T-helper 1 cell treated with Interleukin-12 subunit alpha and Interleukin-12 subunit beta and Interleukin-4 antibody, amounts not matched to agents 30 ng/mL and 1 ng/mL, for 36 hours (primary cell): Measurements from ENCODE around the gene DFFA. TPM values are rescaled to one million over a fixed set of nuclear protein-coding genes. Genes with fewer than 3 reads are reported as not detected.
"Not testable (repeated sequence)": the region's sequence is repeated elsewhere in the genome, so short reads cannot be mapped to it uniquely, and the experiment has no call there.

Source experiments
- intact Hi-C: fragments of 100-400 bp; cut with micrococcal nuclease; formaldehyde crosslinking; loops from one replicate; pipeline ENCODE4 v1.15.1; 2024
- total RNA-seq: library from RNA; stranded (reverse); gene quantifications from 2 replicates; pipeline ENCODE4 v1.2.3, GENCODE V29; 2022

Gene DFFA
- total RNA-seq, 1 donor from 2014 or later, result 38.4 TPM

DNA sequence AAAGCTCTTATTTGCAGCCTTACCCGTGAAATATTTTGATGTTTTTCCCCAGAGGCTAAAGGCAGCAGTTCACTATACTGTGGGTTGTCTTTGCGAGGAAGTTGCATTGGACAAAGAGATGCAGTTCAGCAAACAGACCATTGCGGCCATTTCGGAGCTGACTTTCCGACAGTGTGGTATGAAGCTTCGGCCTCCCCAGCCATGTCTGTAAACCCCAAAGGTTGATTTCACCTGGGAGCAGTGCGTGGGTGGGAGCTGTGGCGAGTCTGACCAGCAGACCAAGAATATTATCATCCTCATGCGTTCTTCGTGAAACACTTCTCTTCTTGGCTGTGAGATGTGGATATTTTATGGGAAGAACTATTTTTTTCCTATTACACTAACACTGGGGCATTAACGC lies 38.5 kb downstream of the DFFA start:
- intact Hi-C loops, result loop anchor here (5.0 kb wide), 1 partner anchor 79 kb away; no protein-coding TSS in a partner anchor

DNA sequence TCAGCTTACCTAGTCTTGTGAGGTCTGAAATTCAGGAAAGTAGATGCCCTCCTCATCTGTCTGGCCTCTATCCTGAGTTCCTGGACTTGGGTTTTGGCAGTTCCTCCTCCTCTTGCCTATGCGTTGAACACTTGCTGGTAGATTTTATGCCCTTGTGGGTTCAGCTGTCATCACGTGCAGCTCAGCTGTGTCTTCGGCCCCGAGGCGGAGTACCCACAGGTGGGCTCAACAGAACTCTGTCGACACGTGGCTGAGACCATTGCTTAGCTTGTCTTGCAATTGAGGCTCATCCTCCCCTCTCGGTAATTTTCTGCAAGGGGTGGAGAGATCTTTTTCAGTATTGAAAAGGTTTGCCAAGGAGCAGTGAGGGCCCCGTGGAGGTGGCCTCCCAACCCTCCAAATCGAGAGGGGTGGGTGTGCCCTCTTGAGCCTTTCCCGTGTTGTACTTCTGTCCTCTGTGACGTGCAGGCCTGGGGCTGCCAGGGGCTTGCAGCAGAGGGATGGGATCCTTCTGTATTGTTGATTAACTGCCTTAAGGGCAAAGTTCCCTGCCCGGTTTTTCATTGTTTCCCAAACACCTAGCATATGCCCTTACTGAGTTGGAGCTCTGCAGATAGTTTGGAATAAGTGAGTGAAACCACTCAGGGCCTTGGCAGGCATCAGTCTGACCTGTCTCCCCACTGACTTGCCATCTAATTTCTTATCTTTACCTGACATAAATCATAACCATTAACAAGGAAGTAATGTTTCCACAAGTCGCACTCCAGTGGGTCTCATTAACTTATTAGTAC lies 39.2 kb downstream of the DFFA start:
- intact Hi-C loops, result loop anchor here (5.0 kb wide), 1 partner anchor 79 kb away; no protein-coding TSS in a partner anchor

DNA sequence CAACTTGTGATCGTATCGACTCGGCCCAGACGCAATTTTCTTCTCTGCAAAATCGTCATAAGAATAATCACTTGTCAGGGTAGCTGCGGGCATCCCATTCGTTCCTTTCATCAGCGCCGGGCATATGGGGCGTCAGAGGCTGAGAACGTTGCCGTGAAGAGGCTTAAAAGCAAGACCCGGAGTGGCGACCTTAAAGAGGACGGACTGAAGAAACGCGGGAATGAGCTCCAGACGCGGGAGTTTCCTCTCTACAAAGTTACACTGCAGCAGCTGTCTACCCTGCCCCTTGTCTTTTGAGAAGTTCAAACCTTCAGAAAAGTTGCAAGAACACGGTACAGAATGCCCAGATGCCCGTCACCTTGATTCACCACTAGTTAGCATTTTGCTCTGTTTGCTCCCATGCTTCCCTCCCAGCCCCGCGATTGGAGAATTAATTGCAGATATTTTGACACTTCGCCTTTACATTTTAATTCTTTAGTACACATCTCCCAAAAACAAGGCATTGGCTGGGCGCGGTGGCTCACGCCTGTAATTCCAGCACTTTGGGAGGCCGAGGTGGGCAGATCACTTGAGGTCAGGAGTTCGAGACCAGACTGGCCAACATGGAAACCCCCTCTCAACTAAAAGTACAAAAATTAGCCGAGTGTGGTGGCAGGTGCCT lies 41.1 kb downstream of the DFFA start:
- intact Hi-C loops, result loop anchor here (2.0 to 5.0 kb wide), 3 partner anchors 26 to 804 kb away; no protein-coding TSS in a partner anchor

DNA sequence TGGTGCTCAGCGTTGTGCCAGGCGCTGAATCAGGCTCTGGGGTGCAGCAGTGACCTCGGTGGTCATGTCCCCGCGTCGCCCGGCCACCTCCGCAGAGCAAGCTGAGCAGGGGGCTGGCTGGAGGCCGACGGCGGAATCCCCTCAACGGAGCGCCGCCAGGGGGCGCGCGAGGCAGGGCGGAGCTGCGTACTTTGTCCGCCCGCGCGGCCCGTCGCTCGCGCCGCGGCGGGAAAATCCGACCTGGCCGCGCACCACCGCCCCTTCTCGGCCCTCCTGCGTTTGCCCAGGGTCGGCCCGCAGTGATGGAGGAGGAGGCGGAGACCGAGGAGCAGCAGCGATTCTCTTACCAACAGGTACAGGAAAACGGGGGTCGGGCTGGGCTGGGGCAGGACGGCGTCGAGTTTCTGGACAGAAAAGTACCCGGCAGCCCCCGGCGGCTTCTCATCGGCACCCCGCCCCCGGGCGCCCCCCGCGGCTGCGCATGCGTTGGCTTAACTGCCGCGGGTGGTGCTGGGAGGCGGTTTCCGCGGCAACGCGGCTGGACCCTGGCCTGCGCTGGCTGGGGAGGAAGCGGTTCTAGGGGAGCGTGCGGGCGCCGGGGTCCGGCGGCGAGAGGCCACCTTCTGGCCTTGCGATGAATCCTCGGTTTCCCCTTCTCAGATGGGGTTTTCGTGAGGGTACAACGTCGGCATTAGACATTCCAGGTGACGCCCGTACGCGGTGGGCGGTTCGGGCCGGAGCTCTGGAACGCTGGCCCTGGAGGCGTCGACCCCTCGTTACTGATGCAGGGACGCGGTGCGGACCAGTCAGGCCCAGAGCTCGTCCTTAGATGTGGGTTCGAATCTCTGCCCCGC lies 41.9 kb downstream of the DFFA start, which contains the start of gene CENPS:
TSS of gene CENPS (plus strand) at position 218 of the 854 bp plus-strand sequence. CDS start at position 303, 85 bp downstream.
- intact Hi-C loops, result loop anchor here (1.0 to 5.0 kb wide), 7 partner anchors 26 to 804 kb away; partner anchors contain the start of genes CTNNBIP1 and DFFA

DNA sequence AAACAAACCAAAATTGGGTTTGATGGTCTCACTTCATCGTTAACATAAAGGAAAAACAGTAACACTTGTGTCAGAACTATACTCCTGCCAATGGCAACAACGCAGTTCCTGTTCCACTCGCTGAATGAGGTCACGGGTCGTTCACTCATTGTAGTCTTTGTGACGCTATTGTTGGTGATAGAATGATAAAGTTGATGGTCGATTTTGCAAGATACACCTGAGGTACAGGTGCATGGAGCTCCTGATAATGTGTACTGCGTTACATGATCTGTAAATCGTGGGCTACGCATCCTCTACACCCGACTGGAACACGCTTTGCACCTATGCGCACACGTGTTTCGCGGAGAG lies 42.5 kb downstream of the DFFA start:
- intact Hi-C loops, result loop anchor here (1.0 to 5.0 kb wide), 8 partner anchors 27 to 803 kb away; partner anchors contain the start of genes CTNNBIP1, DFFA, LZIC and NMNAT1

DNA sequence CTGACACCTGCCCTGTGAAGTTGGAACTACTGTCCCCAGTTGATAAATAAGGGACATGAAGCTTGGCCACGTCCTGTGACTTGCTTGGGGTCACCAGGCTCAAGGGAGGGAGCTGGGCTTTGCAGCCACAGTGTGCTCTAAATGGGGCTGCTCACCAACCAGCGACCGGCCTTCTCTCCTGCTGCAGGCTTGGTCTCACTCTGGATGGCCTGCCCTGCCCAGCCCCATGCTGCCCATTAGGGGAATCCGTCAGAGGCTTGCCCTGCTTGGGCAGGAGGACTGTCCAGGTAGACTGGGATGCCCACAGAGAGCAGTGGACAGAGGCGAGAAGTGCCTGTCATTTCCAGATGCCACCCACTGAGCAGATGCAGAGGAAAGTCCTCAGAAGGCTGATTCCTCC lies 43.3 kb downstream of the DFFA start:
- intact Hi-C loops, result loop anchor here (1.0 to 2.0 kb wide), 8 partner anchors 31 to 645 kb away; partner anchors contain the start of genes KIF1B, LZIC and NMNAT1

DNA sequence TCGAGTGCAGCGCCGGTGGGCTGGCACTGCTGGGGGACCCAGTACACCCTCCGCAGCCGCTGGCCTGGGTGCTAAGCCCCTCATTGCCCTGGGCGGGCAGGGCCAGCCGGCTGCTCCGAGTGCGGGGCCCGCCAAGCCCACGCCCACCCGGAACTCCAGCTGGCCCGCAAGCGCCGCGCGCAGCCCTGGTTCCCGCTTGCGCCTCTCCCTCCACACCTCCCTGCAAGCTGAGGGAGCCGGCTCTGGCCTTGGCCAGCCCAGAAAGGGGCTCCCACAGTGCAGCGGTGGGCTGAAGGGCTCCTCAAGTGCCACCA lies 45.8 kb downstream of the DFFA start:
- intact Hi-C loops, result not testable (repeated sequence)

DNA sequence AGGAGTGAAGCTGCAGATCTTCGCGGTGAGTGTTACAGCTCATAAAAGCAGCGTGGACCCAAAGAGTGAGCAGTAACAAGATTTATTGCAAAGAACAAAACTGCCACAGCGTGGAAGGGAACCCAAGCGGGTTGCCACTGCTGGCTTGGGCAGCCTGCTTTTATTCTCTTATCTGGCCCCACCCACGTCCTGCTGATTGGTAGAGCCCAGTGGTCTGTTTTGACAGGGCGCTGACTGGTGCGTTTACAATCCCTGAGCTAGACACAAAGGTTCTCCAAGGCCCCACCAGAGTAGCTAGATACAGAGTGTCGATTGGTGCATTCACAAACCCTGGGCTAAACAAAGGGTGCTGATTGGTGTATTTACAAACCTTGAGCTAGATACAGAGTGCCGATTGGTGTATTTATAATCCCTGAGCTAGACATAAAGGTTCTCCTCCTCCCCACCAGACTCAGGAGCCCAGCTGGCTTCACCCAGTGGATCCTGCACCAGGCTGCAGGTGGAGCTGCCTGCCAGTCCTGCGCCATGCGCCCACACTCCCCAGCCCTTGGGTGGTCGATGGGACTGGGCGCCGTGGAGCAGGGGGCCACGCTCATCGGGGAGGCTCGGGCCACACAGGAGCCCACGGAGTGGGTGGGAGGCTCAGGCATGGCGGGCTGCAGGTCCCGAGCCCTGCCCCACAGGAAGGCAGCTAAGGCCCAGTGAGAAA lies 46.3 kb downstream of the DFFA start:
- intact Hi-C loops, result not testable (repeated sequence)

DNA sequence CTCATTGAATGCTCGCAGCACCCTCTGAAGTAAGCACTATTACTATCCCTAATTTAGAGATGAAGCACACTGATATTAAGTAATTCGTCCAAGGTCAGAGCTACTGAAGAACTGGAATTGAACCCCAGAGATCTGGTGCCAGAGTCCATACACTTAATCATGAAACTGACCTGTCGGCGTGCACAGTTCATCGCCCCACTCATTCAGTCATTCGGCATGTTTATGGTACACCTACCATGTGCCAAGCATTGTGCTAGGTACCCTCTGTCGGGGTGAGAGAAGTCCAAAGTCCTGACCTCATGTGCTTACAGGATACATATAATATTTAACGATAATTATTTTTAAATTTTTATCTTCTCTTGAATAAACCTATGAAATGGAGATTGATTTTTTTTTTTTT lies 47.7 kb downstream of the DFFA start:
- intact Hi-C loops, result no loop called here

DNA sequence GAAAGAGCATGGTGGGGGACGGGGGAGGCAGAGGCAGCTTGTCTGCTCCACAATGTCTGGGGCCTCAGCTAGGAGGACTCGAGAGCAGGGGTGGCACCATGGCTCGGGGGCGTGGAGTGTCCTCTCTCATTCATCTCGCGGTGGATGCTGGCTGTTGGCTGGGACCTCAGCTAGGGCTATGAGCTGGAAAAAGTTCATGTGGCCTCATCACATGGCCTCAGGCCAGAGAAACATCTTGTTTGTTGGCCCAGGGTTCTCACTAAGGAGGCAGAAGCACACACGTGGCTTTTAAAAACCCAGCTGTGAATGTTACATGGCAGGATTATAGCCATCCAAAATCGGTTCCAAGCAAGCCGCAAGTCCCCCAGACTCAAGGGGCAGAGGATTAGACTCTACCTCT lies 48.3 kb downstream of the DFFA start:
- intact Hi-C loops, result no loop called here

DNA sequence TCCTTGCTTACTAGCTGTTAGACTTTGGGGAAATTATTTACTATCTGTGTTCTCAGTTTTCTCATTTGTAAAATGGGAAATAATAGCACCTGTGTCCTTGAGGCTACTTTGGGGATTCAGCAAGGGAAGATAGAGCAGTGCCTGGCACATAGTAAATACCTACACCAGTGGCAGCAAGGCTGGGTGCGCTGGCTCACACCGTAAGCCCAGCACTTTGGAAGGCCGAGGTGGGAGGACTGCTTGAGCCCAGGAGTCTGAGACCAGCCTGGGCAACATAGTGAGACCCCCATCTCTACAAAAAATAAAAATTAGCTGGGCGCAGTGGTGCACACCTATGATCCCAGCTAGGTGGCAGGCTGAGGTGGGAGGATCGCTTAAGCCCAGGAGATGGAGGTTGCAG lies 50.7 kb downstream of the DFFA start:
- intact Hi-C loops, result no loop called here

DNA sequence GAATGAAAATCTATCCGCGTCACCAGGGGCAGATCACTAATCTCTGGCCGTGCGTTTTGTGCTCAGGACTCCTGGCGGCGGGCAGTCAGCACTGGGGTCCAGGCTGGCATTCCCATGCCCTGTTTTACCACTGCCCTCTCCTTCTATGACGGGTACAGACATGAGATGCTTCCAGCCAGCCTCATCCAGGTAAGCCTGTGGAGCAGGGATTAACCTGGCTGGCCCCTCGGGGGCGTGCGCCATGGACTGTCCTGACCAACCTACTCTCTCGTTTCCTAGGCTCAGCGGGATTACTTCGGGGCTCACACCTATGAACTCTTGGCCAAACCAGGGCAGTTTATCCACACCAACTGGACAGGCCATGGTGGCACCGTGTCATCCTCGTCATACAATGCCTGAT lies 53.0 kb downstream of the DFFA start:
- intact Hi-C loops, result no loop called here

DNA sequence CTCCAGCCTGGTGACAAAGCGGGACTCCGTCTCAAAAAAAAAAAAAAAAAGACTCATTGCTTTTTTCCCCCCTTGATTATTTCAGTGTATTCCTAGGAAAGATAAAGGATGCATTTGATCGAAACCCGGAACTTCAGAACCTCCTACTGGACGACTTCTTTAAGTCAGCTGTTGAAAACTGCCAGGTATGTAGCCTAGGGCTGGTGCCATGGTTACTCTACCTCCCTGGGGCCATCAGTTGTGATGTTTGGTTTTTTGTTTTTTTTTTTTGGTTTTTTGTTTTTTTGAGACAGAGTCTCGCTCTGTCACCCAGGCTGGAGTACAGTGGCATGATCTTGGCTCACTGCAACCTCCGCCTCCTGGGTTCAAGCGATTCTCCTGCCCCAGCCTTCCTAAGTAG lies 53.6 kb downstream of the DFFA start:
- intact Hi-C loops, result not testable (repeated sequence)

DNA sequence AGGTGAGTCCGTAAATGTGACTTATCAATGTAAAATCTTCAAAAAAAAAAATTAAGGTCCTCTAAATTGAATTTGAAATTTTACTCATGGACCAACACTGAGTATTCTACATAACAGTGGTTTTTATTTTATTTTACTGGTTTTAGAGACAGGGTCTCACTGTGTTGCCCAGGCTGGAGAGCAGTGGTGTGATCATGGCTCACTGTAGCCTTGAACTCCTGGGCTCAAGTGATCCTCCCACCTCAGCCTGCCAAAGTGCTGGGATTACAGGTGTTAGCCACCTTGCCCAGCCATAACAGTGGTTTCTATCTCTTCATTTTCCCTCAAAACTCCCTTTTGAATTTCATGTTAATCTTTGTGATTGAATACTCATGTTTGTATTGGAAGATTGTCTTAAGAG lies 56.4 kb downstream of the DFFA start:
- intact Hi-C loops, result loop anchor here (1.0 kb wide), 1 partner anchor 18 kb away; no protein-coding TSS in a partner anchor

DNA sequence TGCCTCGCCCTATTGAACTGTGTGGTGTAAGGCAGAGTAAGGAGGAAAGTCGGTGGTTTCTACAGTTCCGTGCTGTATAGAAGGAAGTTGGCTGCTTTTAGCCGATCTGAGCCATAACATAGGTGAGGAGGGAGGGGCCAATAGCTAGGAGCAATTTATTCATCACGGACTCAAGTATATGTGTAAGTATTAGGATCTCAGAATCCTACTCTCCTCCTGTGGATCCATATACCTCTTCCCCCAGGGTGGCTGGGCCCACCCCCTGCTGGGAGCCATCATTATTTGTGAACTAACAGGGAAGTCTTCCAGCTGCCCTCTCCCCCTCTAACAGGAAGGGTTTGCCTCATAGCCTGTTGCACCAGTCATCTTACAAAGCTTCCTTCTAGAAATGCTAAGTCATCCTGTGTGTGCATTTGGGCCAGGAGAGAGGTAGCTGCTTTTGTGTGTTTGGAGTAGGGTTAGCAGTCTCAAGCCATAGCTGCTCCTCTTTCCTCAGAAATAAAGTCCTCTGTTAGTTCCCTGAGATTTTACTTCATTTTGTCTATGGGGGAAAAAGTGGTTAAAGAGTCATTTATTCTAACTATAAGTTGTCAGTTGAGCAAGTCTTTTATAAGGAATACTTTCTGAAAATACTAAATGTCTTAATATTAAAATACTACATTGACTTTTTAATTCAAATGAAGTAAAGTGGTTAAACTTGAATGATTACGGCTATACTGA lies 57.0 kb downstream of the DFFA start:
- intact Hi-C loops, result loop anchor here (1.0 kb wide), 1 partner anchor 17 kb away; no protein-coding TSS in a partner anchor

DNA sequence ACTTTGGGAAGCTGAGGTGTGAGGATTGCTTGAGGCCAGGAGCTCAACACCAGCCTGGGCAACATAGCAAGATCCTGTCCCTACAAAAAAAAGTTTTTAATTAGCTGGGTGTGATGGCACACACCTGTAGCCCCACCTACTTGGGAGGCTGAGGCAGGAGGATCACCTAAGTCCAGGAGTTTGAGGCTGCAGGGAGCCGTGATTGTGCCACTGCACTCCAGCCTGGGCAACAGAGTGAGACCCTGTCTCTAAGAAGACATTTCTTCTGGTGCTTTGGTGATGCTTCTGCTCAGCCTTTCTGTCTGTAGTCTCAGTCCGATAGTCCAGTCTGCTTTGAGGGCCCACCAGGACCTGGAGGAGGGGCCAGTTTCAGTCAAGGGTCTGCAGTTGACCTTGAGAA lies 65.1 kb downstream of the DFFA start:
- intact Hi-C loops, result no loop called here
